GM18870 (cell line): Measurements from ENCODE around the gene TMIGD3.
"Not testable (repeated sequence)": the region's sequence is repeated elsewhere in the genome, so short reads cannot be mapped to it uniquely, and the experiment has no call there.

Experiments
- ATAC-seq: cut with Tn5 transposase; IDR thresholded peaks from one replicate; pipeline ENCODE4 v1.9.1; 2021; ENCODE audit warnings: moderate library complexity; ENCODE audit not compliant: unreplicated experiment

TMIGD3 gene

GRCh38 chr1:111503585-111504060, at the start of gene TMIGD3, which contains the start of gene ADORA3:
TMIGD3 (minus strand) TSS chr1:111503633; CDS start chr1:111503354, 279 bp downstream.
ADORA3 (minus strand) TSS chr1:111503633; CDS start chr1:111503354, 279 bp downstream.
- no peak for ATAC-seq

DNA sequence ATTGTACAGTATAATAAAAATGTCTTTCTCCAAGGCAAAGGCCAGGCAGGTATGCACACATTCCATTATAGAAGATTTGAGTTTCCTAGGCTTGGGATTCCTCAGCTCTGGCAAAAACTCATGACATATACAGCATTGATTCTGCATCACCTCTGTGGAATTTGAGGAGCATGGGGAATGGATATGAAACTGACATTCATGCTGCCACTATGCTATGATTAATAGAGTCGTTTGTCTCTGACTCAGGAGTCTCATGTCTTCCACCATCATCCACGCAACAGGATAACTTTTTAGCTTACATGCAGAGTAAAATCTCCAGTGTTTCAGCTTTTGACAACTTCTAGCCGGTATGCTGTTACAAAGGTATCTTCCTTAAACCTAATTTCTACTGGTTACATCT, 49.8 kb upstream of the TMIGD3 start:
- ATAC-seq = no peak

DNA sequence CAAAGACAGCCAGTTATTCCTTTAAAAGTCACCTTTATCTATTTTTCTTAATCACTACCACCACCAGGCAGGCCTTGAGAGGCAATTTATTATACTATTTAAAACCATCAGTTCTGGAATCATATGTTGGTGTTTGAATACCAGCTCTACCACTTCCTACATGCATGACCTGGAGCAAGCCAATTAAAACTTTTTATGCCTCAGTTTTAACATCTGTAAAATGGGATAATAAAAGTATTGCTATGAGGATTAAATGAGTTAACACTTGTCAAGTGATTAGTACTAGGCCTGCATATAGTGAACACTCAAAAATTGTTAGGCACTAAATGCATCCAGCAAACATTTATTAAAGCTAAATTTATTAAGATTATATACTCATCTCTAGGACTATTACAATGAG, 49.2 kb upstream of the TMIGD3 start:
- no peak for ATAC-seq

DNA sequence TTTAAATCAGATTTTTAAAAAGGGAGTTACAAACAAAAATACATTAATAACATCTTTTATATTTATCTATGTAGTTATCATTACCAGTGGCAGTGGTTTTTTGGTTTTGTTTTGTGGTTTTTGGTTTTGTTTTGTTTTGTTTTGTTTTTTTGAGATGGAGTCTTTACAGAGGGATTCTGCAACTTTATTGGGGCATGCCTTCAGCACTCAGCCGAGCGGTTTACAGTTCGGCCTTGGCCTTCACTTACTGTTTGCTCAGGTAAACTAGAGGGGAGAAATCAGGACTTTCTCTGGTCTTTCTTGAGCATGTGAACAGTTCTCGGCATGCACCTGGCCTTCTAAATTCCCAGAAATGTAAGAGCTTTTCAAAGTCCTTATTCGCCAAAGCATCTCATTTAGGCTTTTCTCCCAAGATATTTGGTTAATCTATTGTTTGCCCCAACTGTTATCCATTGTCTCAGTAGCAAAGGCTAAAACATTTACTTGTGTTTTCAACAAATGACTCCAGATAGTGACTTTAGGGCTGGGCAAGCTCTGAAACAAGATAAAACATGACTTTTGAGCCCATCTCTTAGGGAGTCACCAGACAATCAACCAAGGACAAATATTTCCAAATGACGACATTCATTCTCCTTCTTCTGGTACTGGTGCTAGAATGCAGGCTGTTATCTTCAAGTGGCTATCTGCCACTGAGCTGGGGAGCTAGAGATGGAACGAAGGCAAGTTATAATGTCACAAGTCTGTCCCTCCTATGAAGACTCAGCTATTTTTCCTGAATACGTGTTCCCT, 48.4 kb upstream of the TMIGD3 start:
- no peak for ATAC-seq

GRCh38 chr1:111547786-111548185, 44.4 kb upstream of the TMIGD3 start:
- not testable (repeated sequence) for ATAC-seq

DNA sequence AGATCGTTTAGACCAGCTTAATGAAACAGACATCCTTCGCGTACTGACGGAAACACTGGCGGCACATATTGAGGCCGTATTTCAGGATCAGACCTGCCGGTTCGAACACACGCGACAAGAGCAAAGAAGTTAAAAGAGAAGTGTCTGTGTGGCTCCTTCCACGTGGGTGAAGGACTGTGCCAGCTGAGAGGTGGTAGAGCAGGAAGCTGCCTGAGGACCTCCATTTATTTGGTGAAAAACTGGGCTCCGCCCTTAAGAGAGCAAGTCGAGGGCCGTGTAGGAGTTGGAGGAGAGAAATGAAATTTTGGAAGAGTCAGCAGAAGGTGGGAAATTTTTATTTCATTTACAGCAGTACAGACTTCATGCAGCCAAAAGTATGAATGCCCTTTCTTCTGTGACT, 38.8 kb upstream of the TMIGD3 start:
- ATAC-seq = no peak

GRCh38 chr1:111541721-111542120, 38.3 kb upstream of the TMIGD3 start:
- no peak for ATAC-seq

DNA sequence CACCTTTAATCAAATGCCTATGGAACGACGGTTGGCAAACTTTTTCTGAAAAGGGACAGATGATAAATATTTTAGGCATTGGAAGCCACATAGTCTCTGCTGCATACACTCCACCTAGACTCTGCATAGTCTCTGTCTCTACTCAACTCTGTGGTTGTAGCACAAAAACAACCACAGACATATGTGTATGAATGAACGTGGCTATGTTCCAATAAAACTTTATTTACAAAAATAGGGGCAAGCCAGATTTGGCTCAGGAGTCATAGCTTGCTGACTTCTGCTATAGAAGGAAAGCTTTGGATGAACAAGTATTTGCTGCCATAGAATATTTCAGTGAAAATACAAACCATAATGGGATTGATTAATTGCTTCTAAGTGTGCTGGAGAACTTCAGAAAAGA, 37.5 kb upstream of the TMIGD3 start:
- no peak for ATAC-seq

- ATAC-seq = no peak
These were observed 35.1 kb upstream of the TMIGD3 start for GRCh38 chr1:111538343-111539025.

DNA sequence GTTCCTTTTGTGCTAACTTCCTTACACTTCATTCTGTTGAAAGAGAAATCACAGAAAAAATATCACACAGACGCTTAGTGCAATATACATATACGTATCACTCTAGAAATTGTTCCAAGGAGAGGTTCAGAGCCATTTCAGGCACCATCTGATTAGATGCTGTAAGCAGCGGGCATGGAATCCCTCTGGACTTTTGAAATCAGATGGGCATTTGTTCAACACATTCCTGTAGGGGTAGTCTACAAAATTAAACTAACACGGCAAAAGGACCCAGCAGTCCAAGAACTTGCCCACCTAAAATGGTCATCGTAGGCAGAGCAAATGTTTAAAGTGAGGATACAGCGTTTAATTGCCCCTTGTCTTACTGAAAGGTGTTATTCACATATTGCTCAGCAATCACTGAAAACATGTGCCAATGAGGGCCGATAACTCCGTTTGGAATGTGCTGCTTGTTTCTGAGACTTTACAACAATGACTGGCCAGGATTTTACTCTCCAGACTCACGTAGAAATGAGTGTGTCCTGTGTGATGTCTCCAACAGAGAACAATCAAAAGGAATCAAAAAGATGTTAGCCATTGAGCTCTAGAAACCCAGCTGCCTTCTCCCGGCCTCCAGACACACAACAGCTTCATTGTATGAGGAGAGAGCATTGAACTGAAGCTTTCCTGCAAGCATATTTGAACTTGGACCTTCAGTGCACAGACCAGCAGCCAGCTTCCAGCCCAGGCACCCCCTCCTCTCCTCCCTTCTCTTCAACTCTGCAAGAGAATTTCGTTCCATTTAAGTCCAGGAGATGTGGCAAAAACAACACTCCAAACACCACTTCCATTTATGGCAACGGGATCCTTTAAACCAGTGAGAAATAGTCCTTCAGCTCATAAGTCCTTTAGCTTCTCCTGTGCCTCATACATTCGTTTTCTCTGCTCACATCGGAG, 32.1 kb upstream of the TMIGD3 start:
- ATAC-seq = no peak

DNA sequence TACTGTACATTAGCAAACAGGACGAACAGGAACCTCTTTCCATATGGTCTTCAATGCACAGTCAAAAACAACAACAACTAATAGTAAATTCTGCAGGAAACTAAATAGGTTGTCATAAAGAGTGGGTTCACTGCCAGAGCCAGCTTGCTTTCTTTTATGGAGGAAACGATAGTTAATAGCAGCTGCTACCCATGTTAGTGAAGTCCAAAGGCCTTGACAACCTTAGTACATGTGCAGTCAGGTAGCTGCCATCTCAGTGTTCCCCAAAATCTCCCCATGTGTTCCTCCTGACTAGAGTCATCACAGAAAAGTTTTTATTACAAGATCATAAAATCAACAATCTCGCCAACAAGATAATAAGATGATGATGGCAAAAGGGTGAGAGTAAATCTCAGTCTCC, 16.6 kb upstream of the TMIGD3 start:
- ATAC-seq = no peak

DNA sequence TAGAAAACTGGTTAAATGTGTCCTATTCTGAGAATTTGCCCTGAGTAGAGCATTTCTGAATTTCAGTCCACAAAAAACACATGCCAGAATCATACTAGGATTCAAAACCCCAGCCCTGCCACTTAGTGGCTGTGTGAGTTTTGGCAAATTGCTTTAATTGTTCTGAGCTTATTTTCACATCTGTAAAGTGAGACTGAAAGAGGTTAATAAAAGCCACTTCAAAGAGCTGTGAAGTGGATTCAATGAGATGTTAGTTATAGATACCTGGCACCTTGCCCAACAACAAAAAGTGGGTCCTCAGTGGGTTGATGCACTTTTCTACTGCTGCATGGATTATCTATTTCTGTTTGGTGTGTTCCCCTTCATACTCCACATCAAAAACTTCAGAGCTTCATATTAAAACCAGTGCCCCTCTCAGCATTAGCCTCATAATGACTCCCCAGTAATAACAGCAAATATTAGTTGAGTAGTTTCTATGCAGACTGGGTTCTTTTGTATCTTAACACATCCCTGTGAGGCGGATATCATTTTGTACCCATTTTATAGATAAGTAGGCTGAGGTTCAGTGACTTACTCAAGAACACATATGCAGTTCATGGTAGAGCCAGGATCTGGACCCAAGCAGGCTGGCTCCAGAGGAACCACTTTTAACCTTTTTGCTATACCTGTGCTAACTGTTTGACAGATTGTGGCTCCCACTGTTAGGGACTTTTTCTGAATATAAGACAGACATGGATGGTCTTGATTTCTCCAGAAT, 14.2 kb upstream of the TMIGD3 start:
- no peak for ATAC-seq

- no peak for ATAC-seq
These were observed 12.6 kb upstream of the TMIGD3 start for GRCh38 chr1:111516005-111516535.

DNA sequence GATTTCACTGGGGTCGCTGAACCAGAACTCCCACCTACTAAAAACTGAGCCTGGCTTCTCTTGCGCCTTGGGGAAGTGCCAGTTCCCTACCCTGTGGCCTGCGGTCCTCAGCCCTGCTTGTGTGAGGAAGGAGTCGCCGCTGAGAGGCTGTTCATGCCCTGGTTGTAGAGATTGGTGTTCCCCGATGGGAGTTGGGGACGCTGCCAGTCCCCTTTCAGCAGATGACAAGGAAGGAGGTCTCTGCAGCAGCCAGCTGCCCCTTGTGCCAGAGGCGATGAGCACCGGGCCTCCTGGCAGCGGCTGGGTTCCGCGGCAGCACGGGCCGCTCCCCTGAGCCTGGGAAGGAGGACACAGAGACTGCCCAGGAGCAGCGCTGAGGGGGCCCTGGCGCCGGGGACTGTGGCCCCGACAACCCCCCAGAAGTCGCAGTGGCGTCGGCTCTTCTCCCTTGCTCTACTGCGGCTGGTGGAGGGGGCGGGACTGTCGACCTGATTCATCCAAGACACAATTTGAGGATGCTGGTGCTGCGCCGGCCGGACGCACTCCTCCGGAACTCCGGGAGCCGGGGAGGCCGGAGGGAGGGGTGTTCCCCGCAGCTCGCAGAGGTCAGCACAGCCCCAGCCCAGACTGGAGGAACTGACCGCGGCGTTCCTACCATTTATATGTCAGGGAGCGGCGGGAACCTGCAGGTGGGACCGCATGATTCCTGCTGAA, 12.0 kb upstream of the TMIGD3 start:
- ATAC-seq = no peak

GRCh38 chr1:111513410-111514020, 10.1 kb upstream of the TMIGD3 start:
- no peak for ATAC-seq

DNA sequence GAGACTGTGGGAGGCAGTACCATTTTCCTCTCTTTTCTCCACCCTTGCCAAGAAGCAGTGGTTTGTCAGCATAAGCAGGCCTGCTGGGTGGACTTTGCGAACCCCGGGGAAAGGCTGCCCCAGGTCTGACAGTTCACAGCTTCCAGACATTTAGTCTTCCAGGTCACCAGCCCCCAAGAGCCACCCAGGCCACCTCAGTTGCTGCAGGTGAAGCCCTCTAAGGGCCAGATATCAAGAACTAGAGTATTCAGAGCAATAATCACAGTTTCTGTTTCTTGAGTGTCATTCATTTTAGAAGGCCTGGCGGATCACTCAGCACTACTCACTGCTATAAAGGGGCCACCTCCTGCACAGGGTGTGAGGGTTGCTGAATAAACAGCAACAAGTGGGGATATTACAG, 9.5 kb upstream of the TMIGD3 start:
- no peak for ATAC-seq

DNA sequence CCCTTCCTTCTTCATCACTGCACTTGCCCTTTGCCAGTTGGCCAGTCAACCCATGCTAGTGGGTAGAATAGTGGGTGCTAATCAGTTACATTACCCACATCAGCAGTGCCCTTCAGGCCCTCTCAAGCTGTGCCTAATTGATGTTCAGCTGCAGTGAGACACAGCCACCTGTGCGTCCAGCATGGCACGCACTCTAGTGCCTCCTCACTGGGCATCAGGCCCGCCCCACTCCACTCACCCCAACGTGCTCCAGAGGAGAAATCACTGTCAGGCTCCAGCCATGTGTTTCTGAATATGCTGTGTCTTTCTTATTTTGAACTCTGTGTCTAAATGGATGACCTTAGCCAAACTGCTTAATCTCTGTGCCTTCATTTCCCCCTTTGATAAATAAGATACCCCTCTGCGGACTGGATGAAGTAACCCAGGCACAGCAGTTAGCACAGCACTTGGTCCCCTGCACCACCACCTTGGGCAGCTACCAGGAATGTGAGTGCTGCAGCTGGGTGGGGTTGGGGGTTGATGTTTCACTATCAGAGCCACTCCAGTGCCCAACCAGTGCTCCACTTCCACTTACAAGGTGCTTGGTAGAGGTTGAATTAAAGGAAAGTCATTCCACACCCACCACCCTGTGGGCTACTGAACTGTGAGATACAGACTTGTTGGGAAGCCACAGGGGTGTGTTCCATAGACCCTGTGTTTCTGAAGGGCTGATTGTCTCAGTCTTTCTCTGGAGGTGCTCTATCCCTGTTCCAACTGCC, 8.9 kb upstream of the TMIGD3 start:
- no peak for ATAC-seq

DNA sequence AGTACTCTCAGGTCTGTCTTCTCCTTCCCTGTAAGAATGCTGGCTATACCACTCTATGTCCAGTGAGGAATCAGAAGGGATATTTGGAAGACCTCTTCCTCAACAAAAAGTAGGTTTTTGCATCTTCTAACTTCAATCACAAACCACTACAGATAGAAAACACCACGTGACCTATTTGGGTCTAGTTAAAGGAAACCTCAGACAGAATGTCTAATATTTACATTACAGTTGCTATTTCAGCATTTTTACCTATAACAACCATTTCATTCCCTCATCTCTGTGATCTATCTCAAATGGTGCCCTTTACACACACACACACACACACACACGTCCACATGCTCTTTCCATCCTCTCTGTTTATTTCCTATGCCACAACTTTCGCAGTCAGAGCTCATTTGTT, 7.9 kb upstream of the TMIGD3 start:
- ATAC-seq = no peak
